CD4-positive, alpha-beta memory T cell (primary cell): ENCODE data around the gene ARL6. TPM values are rescaled to one million over a fixed set of nuclear protein-coding genes. Genes with fewer than 3 reads are reported as not detected.

Source experiments
- CTCF ChIA-PET: fragments of 350-600 bp; sonication (Branson Sonifier 250); formaldehyde crosslinking; loops from one replicate; lab custom pipeline; 2021; ENCODE audit warnings: inconsistent platforms; ENCODE audit not compliant: partially characterized antibody; lab: Charles Lee
- POLR2A ChIA-PET: fragments of 350-600 bp; sonication (Branson Sonifier 250); formaldehyde crosslinking; loops from one replicate; lab custom pipeline; 2021; ENCODE audit not compliant: partially characterized antibody; lab: Charles Lee
- DNase-seq, 5 donors: peaks; one replicate each; pipeline versions ENCODE4 v3.0.0 to v3.0.0-alpha.2; 2020 to 2022; ENCODE audit warnings: mixed read lengths in 1 of 5
- H3K27ac ChIP-seq: one replicate; pipeline ENCODE4 v1.7.0; 2013; ENCODE audit warnings: low read depth, low read length
- H3K27me3 ChIP-seq: 2 replicates; pipeline ENCODE4 v1.7.0; 2013; ENCODE audit warnings: mild to moderate bottlenecking, low read length, moderate library complexity; ENCODE audit not compliant: insufficient read depth
- H3K36me3 ChIP-seq: 2 replicates; pipeline ENCODE4 v1.7.0; 2013; ENCODE audit warnings: mild to moderate bottlenecking, low read length, moderate library complexity; ENCODE audit not compliant: insufficient read depth
- H3K4me1 ChIP-seq: 2 replicates; pipeline ENCODE4 v1.7.0; 2013; ENCODE audit warnings: mild to moderate bottlenecking, low read length, moderate library complexity; ENCODE audit not compliant: insufficient read depth
- H3K4me3 ChIP-seq, 2 donors: one replicate each; pipeline ENCODE4 v1.7.0; 2013; ENCODE audit warnings: low read length in 2 of 2, mild to moderate bottlenecking in 1 of 2
- H3K9me3 ChIP-seq, 2 donors: one replicate each; pipeline ENCODE4 v1.7.0; 2013; ENCODE audit warnings: low read length in 2 of 2, control low read depth in 1 of 2; ENCODE audit not compliant: control insufficient read depth in 1 of 2
- H3K27ac Mint-ChIP-seq, 7 donors: one replicate each; pipeline ENCODE4 v1.8.0; 2020 to 2021; ENCODE audit warnings: mixed read lengths in 7 of 7, mild to moderate bottlenecking in 6 of 7, inconsistent platforms in 3 of 7, moderate library complexity in 3 of 7
- H3K27me3 Mint-ChIP-seq, 2 donors: one replicate each; pipeline ENCODE4 v1.8.0; 2020 to 2021; ENCODE audit warnings: mixed read lengths in 2 of 2
- H3K36me3 Mint-ChIP-seq, 2 donors: one replicate each; pipeline ENCODE4 v1.8.0; 2020 to 2021; ENCODE audit warnings: mixed read lengths in 2 of 2, inconsistent platforms in 1 of 2, mild to moderate bottlenecking in 1 of 2
- H3K4me1 Mint-ChIP-seq, 4 donors: one replicate each; pipeline ENCODE4 v1.8.0; 2020 to 2021; ENCODE audit warnings: mixed read lengths in 4 of 4, mild to moderate bottlenecking in 1 of 4
- H3K4me3 Mint-ChIP-seq, 8 donors: one replicate each; pipeline ENCODE4 v1.8.0; 2020 to 2021; ENCODE audit warnings: mixed read lengths in 8 of 8, mild to moderate bottlenecking in 7 of 8, moderate library complexity in 6 of 8, inconsistent platforms in 3 of 8
- H3K9me3 Mint-ChIP-seq, 8 donors: one replicate each; pipeline ENCODE4 v1.8.0; 2020 to 2021; ENCODE audit warnings: mixed read lengths in 8 of 8, mild to moderate bottlenecking in 5 of 8, inconsistent platforms in 3 of 8, moderate library complexity in 1 of 8
- intact Hi-C: fragments of 100-400 bp; cut with micrococcal nuclease; formaldehyde crosslinking; loops from one replicate; pipeline ENCODE4 v1.15.1; 2023
- polyA plus RNA-seq, 2 donors: library from polyadenylated mRNA; unstranded; fragments of 300-500 nt; fragmentation: Illumina TruSeq; gene quantifications; one replicate each; pipeline ENCODE4 v1.2.3, GENCODE V29; 2021
- total RNA-seq, 2 experiments: library from RNA; stranded (reverse); gene quantifications; one replicate each; pipeline ENCODE4 v1.2.3, GENCODE V29; 2021

ARL6 gene
- total and polyA plus RNA-seq, 4 experiments from 2014 or later: 3.7 to 6.4 (median 4.4) TPM

GRCh38 chr3:97820780-97821179 lies 56.2 kb downstream of the ARL6 start:
- ChIA-PET POLR2A (interaction anchor here (0.8 to 3.5 kb wide), 19 partner anchors 10 to 772 kb away, joined by 3 to 26 read pairs (median 4); partner anchors contain the start of genes ARL6, CLDND1 and CPOX), CTCF (interaction anchor here (0.6 to 4.4 kb wide), 20 partner anchors 9 to 202 kb away, joined by 3 to 24 read pairs (median 4); partner anchors contain the start of gene ARL6)
- H3K4me3 Mint-ChIP-seq: peak overlapping the region; percentile 85 to 99 (median 97)
- peaks cover 0 to 8% of the 10 kb centered on the region in 2 donors for H3K36me3 Mint-ChIP-seq
- peak overlapping the region; percentile 8 to 91 (median 85) for H3K27ac Mint-ChIP-seq
- peak overlapping the region; percentile 48 for H3K27ac ChIP-seq
- no peaks in the 10 kb centered on the region for H3K9me3 ChIP-seq
- no peak for DNase-seq
- peaks cover 25 to 38% (median 29%) of the 10 kb centered on the region in 4 donors for H3K4me1 Mint-ChIP-seq
- peaks cover 24% of the 10 kb centered on the region for H3K4me1 ChIP-seq
- intact Hi-C loops: loop anchor here (1.0 to 2.0 kb wide), 6 partner anchors 27 to 203 kb away; partner anchors contain the start of genes ARL6 and RIOX2
- H3K36me3 ChIP-seq: no peaks in the 10 kb centered on the region
- no peaks in the 10 kb centered on the region for H3K9me3 Mint-ChIP-seq
- H3K4me3 ChIP-seq: peak overlapping the region in 1 of 2 donors; percentile 76
- H3K27me3 Mint-ChIP-seq: peaks cover 0 to 2% of the 10 kb centered on the region in 2 donors
- H3K27me3 ChIP-seq: no peaks in the 10 kb centered on the region

GRCh38 chr3:97821287-97821773 lies 56.8 kb downstream of the ARL6 start:
- peak in 1 of 5 donors; percentile 70 for DNase-seq
- H3K4me1 Mint-ChIP-seq: peaks cover 24 to 38% (median 28%) of the 10 kb centered on the region in 4 donors
- POLR2A ChIA-PET: interaction anchor here (0.6 to 3.5 kb wide), 26 partner anchors 10 to 772 kb away, joined by 3 to 26 read pairs (median 4); partner anchors contain the start of genes ARL6, CLDND1 and CPOX

GRCh38 chr3:97821774-97822358 lies 57.3 kb downstream of the ARL6 start, which contains the start of gene CRYBG3:
Gene CRYBG3 (plus strand): TSS chr3:97822011. CDS start chr3:97822207, 196 bp downstream.
- POLR2A ChIA-PET: interaction anchor here (0.6 to 3.5 kb wide), 26 partner anchors 10 to 771 kb away, joined by 3 to 26 read pairs (median 3); partner anchors contain the start of genes ARL6, CLDND1 and CPOX
- intact Hi-C loops: loop anchor here (1.0 to 2.0 kb wide), 6 partner anchors 29 to 201 kb away; partner anchors contain the start of genes ARL6 and RIOX2

More at GRCh38 chr3:97821287-97821773, 56.8 kb downstream of the ARL6 start:
- Histone ChIP-seq H3K4me1 (peaks cover 21% of the 10 kb centered on the region), H3K36me3 (no peaks in the 10 kb centered on the region), H3K9me3 (no peaks in the 10 kb centered on the region), H3K27ac (peak overlapping the region; percentile 48), H3K4me3 (peak overlapping the region; percentile 55 to 76), H3K27me3 (no peaks in the 10 kb centered on the region)
- peaks cover 0 to 8% of the 10 kb centered on the region in 2 donors for H3K36me3 Mint-ChIP-seq
- no peaks in the 10 kb centered on the region for H3K9me3 Mint-ChIP-seq
- peaks cover 0 to 2% of the 10 kb centered on the region in 2 donors for H3K27me3 Mint-ChIP-seq
- H3K4me3 Mint-ChIP-seq: peak overlapping the region; percentile 85 to 99 (median 97)
- intact Hi-C loops: loop anchor here (1.0 to 2.0 kb wide), 6 partner anchors 28 to 202 kb away; partner anchors contain the start of genes ARL6 and RIOX2
- H3K27ac Mint-ChIP-seq: peak overlapping the region; percentile 57 to 91 (median 88)
- CTCF ChIA-PET: interaction anchor here (0.6 to 4.4 kb wide), 21 partner anchors 8 to 201 kb away, joined by 3 to 24 read pairs (median 4); partner anchors contain the start of gene ARL6

GRCh38 chr3:97822359-97822775 lies 57.8 kb downstream of the ARL6 start:
- no peaks in the 10 kb centered on the region for H3K36me3 ChIP-seq
- ChIA-PET CTCF (interaction anchor here (1.7 to 4.4 kb wide), 8 partner anchors 30 to 200 kb away, joined by 5 to 24 read pairs (median 10); partner anchors contain the start of gene ARL6), POLR2A (interaction anchor here (0.7 to 3.5 kb wide), 18 partner anchors 9 to 732 kb away, joined by 3 to 26 read pairs (median 4); partner anchors contain the start of gene ARL6)
- Mint-ChIP-seq H3K4me1 (peaks cover 24 to 38% (median 27%) of the 10 kb centered on the region in 4 donors), H3K27me3 (peaks cover 0 to 2% of the 10 kb centered on the region in 2 donors), H3K27ac (peak overlapping the region in 6 of 7 donors; percentile 87 to 97 (median 94)), H3K4me3 (peak overlapping the region; percentile 96 to 99 (median 98)), H3K9me3 (no peaks in the 10 kb centered on the region), H3K36me3 (peaks cover 0 to 8% of the 10 kb centered on the region in 2 donors)
- intact Hi-C loops: no loop called here
- no peaks in the 10 kb centered on the region for H3K27me3 ChIP-seq
- H3K9me3 ChIP-seq: no peaks in the 10 kb centered on the region
- H3K4me1 ChIP-seq: peaks cover 21% of the 10 kb centered on the region
- peak overlapping the region; percentile 48 to 76 for H3K4me3 ChIP-seq
- peak overlapping the region; percentile 48 for H3K27ac ChIP-seq
- DNase-seq: peak in 4 of 5 donors; percentile 8 to 25 (median 17)

More at GRCh38 chr3:97821774-97822358, 57.3 kb downstream of the ARL6 start, which contains the start of gene CRYBG3:
- Mint-ChIP-seq H3K27ac (peak within 1 kb of the TSS; percentile 87 to 97 (median 94)), H3K36me3 (peaks cover 0 to 8% of the 10 kb centered on the region in 2 donors), H3K4me3 (peak within 1 kb of the TSS; percentile 96 to 99 (median 98)), H3K9me3 (no peaks in the 10 kb centered on the region), H3K27me3 (peaks cover 0 to 2% of the 10 kb centered on the region in 2 donors), H3K4me1 (peaks cover 24 to 38% (median 27%) of the 10 kb centered on the region in 4 donors)
- Histone ChIP-seq H3K9me3 (no peaks in the 10 kb centered on the region), H3K36me3 (no peaks in the 10 kb centered on the region), H3K4me3 (peak within 1 kb of the TSS; percentile 55 to 76), H3K27ac (peak within 1 kb of the TSS; percentile 48), H3K27me3 (no peaks in the 10 kb centered on the region), H3K4me1 (peaks cover 21% of the 10 kb centered on the region)
- DNase-seq: peak; percentile 78 to 86 (median 85)
- CTCF ChIA-PET: interaction anchor here (0.6 to 4.4 kb wide), 18 partner anchors 11 to 201 kb away, joined by 3 to 24 read pairs (median 5); partner anchors contain the start of gene ARL6

GRCh38 chr3:97823046-97824004 lies 58.8 kb downstream of the ARL6 start:
- Histone ChIP-seq H3K27me3 (no peaks in the 10 kb centered on the region), H3K27ac (no peak overlapping the region), H3K4me1 (peaks cover 21% of the 10 kb centered on the region), H3K4me3 (no peak overlapping the region), H3K9me3 (no peaks in the 10 kb centered on the region), H3K36me3 (no peaks in the 10 kb centered on the region)
- ChIA-PET CTCF (interaction anchor here (1.0 to 4.4 kb wide), 4 partner anchors 16 to 199 kb away, joined by 3 to 24 read pairs (median 12); no protein-coding TSS in a partner anchor), POLR2A (interaction anchor here (1.9 to 3.5 kb wide), 2 partner anchors 23 to 88 kb away, joined by 5 to 26 read pairs; no protein-coding TSS in a partner anchor)
- H3K36me3 Mint-ChIP-seq: peaks cover 0 to 8% of the 10 kb centered on the region in 2 donors
- no peak for DNase-seq
- H3K9me3 Mint-ChIP-seq: no peaks in the 10 kb centered on the region
- H3K4me1 Mint-ChIP-seq: peaks cover 24 to 38% (median 27%) of the 10 kb centered on the region in 4 donors
- peak overlapping the region in 6 of 7 donors; percentile 56 to 97 (median 90) for H3K27ac Mint-ChIP-seq
- H3K27me3 Mint-ChIP-seq: no peaks in the 10 kb centered on the region
- peak overlapping the region; percentile 96 to 99 (median 98) for H3K4me3 Mint-ChIP-seq
- intact Hi-C loops: no loop called here

GRCh38 chr3:97825101-97825500 lies 60.5 kb downstream of the ARL6 start:
- POLR2A ChIA-PET: no interaction called here
- Histone ChIP-seq H3K27me3 (no peaks in the 10 kb centered on the region), H3K4me1 (peaks cover 21% of the 10 kb centered on the region), H3K4me3 (no peak overlapping the region), H3K36me3 (no peaks in the 10 kb centered on the region), H3K27ac (no peak overlapping the region), H3K9me3 (no peaks in the 10 kb centered on the region)
- H3K4me3 Mint-ChIP-seq: no peak overlapping the region
- DNase-seq: no peak
- H3K9me3 Mint-ChIP-seq: no peaks in the 10 kb centered on the region
- H3K36me3 Mint-ChIP-seq: peaks cover 0 to 8% of the 10 kb centered on the region in 2 donors
- H3K27me3 Mint-ChIP-seq: no peaks in the 10 kb centered on the region
- intact Hi-C loops: no loop called here
- CTCF ChIA-PET: interaction anchor here (1.2 kb wide), 1 partner anchor 197 kb away, joined by 3 read pairs; no protein-coding TSS in a partner anchor
- H3K27ac Mint-ChIP-seq: no peak overlapping the region
- H3K4me1 Mint-ChIP-seq: peaks cover 24 to 45% (median 28%) of the 10 kb centered on the region in 4 donors
